Osteocyte (in vitro differentiated cells): ENCODE results near the gene ACOT7. TPM values are rescaled to one million over a fixed set of nuclear protein-coding genes. Genes with fewer than 3 reads are reported as not detected.

Experiments
- DNase-seq: peaks from one replicate; pipeline ENCODE4 v3.0.0; 2021; ENCODE audit warnings: mixed read lengths; ENCODE audit not compliant: unreplicated experiment; ENCODE audit errors: extremely low spot score
- H3K27ac Mint-ChIP-seq: one replicate; pipeline ENCODE4 v1.8.0; 2021; ENCODE audit warnings: mild to moderate bottlenecking, mixed read lengths; ENCODE audit not compliant: unreplicated experiment
- H3K27me3 Mint-ChIP-seq: one replicate; pipeline ENCODE4 v1.8.0; 2021; ENCODE audit warnings: mixed read lengths; ENCODE audit not compliant: unreplicated experiment
- H3K36me3 Mint-ChIP-seq: one replicate; pipeline ENCODE4 v1.8.0; 2021; ENCODE audit warnings: mixed read lengths; ENCODE audit not compliant: unreplicated experiment
- H3K4me1 Mint-ChIP-seq: one replicate; pipeline ENCODE4 v1.8.0; 2021; ENCODE audit warnings: mixed read lengths; ENCODE audit not compliant: unreplicated experiment
- H3K4me3 Mint-ChIP-seq: one replicate; pipeline ENCODE4 v1.8.0; 2021; ENCODE audit warnings: mild to moderate bottlenecking, moderate library complexity, mixed read lengths; ENCODE audit not compliant: unreplicated experiment
- H3K9me3 Mint-ChIP-seq: one replicate; pipeline ENCODE4 v1.8.0; 2021; ENCODE audit warnings: mixed read lengths; ENCODE audit not compliant: unreplicated experiment
- CTCF ChIP-seq: fragments of 200-600 bp; sonication (generic); IDR thresholded peaks from 2 replicates; pipeline ENCODE4 v1.5.0; 2021; ENCODE audit warnings: antibody characterized with exemption, mild to moderate bottlenecking, moderate library complexity
- total RNA-seq: library from RNA; stranded (reverse); gene quantifications from 2 replicates; pipeline ENCODE4 v1.2.1, GENCODE V29; 2021

ACOT7 gene
- total RNA-seq, 1 donor from 2014 or later = 21.8 TPM

GRCh38 chr1:6412896-6413295 is 19.3 kb upstream of the ACOT7 start:
- Mint-ChIP-seq H3K4me3 (no peak overlapping the region), H3K9me3 (no peaks in the 10 kb centered on the region), H3K4me1 (peaks cover 14% of the 10 kb centered on the region), H3K27ac (no peak overlapping the region), H3K36me3 (no peaks in the 10 kb centered on the region), H3K27me3 (peaks cover 59% of the 10 kb centered on the region)
- no peak for DNase-seq
- no peak for TF ChIP-seq CTCF

- Mint-ChIP-seq H3K27me3 (peaks cover 50% of the 10 kb centered on the region), H3K27ac (no peak overlapping the region), H3K9me3 (no peaks in the 10 kb centered on the region), H3K4me1 (peaks cover 13% of the 10 kb centered on the region), H3K36me3 (no peaks in the 10 kb centered on the region), H3K4me3 (no peak overlapping the region)
- no peak for DNase-seq
- no peak for TF ChIP-seq CTCF
Observed at GRCh38 chr1:6410248-6410893, 16.8 kb upstream of the ACOT7 start.

GRCh38 chr1:6409733-6410132 is 16.2 kb upstream of the ACOT7 start:
- H3K4me1 Mint-ChIP-seq = peaks cover 8% of the 10 kb centered on the region
- no peak overlapping the region for H3K27ac Mint-ChIP-seq
- no peak for TF ChIP-seq CTCF
- no peak overlapping the region for H3K4me3 Mint-ChIP-seq
- DNase-seq = no peak
- H3K27me3 Mint-ChIP-seq = peaks cover 54% of the 10 kb centered on the region
- no peaks in the 10 kb centered on the region for H3K9me3 Mint-ChIP-seq
- no peaks in the 10 kb centered on the region for H3K36me3 Mint-ChIP-seq

- H3K4me3 Mint-ChIP-seq = no peak overlapping the region
- peaks cover 3% of the 10 kb centered on the region for H3K4me1 Mint-ChIP-seq
- H3K36me3 Mint-ChIP-seq = no peaks in the 10 kb centered on the region
- peak; percentile 5 for TF ChIP-seq CTCF
- peaks cover 48% of the 10 kb centered on the region for H3K27me3 Mint-ChIP-seq
- H3K9me3 Mint-ChIP-seq = no peaks in the 10 kb centered on the region
- H3K27ac Mint-ChIP-seq = no peak overlapping the region
- no peak for DNase-seq
Observed at GRCh38 chr1:6409053-6409452, 15.5 kb upstream of the ACOT7 start.

- H3K4me1 Mint-ChIP-seq = peaks cover 3% of the 10 kb centered on the region
- H3K4me3 Mint-ChIP-seq = no peak overlapping the region
- no peaks in the 10 kb centered on the region for H3K36me3 Mint-ChIP-seq
- TF ChIP-seq CTCF = no peak
- H3K9me3 Mint-ChIP-seq = no peaks in the 10 kb centered on the region
- H3K27ac Mint-ChIP-seq = no peak overlapping the region
- no peak for DNase-seq
- H3K27me3 Mint-ChIP-seq = peaks cover 47% of the 10 kb centered on the region
Observed at GRCh38 chr1:6408023-6408422, 14.5 kb upstream of the ACOT7 start.
